HG03095 (cell line): ENCODE measurements around the gene QPRT.
"Not testable (repeated sequence)": the region's sequence is repeated elsewhere in the genome, so short reads cannot be mapped to it uniquely, and the experiment has no call there.

Experiments
- ATAC-seq: cut with Tn5 transposase; IDR thresholded peaks from one replicate; pipeline ENCODE4 v1.9.1; 2021; ENCODE audit warnings: moderate library complexity; ENCODE audit not compliant: unreplicated experiment

The QPRT gene

GRCh38 chr16:29689490-29690351 is 10.7 kb downstream of the QPRT start:
- ATAC-seq: not testable (repeated sequence)

- ATAC-seq: not testable (repeated sequence)
Measured at GRCh38 chr16:29692606-29693005, 13.6 kb downstream of the QPRT start.

- ATAC-seq: no peak
Measured at GRCh38 chr16:29694384-29695195, 15.6 kb downstream of the QPRT start.

- not testable (repeated sequence) for ATAC-seq
Measured at GRCh38 chr16:29695675-29696074, 16.7 kb downstream of the QPRT start.

GRCh38 chr16:29696881-29697331 is 17.9 kb downstream of the QPRT start:
- ATAC-seq: no peak

- no peak for ATAC-seq
Measured at GRCh38 chr16:29697391-29697790, 18.4 kb downstream of the QPRT start.

- no peak for ATAC-seq
Measured at GRCh38 chr16:29698042-29698441, 19.1 kb downstream of the QPRT start.

- ATAC-seq: no peak
Measured at GRCh38 chr16:29698484-29699323, 19.7 kb downstream of the QPRT start.

- ATAC-seq: no peak
Measured at GRCh38 chr16:29699324-29700219, 20.6 kb downstream of the QPRT start.

GRCh38 chr16:29700253-29700987 is 21.4 kb downstream of the QPRT start:
- no peak for ATAC-seq

GRCh38 chr16:29701214-29701555 is 22.2 kb downstream of the QPRT start:
- ATAC-seq: no peak

- peak; percentile 26 for ATAC-seq
Measured at GRCh38 chr16:29702269-29702668, 23.3 kb downstream of the QPRT start.

- no peak for ATAC-seq
Measured at GRCh38 chr16:29705030-29705429, 26.1 kb downstream of the QPRT start.

- ATAC-seq: not testable (repeated sequence)
Measured at GRCh38 chr16:29707160-29707559, 28.2 kb downstream of the QPRT start.

- no peak for ATAC-seq
Measured at GRCh38 chr16:29708917-29709600, 30.1 kb downstream of the QPRT start.

GRCh38 chr16:29709657-29710056 is 30.7 kb downstream of the QPRT start:
- not testable (repeated sequence) for ATAC-seq

GRCh38 chr16:29710227-29711219 is 31.5 kb downstream of the QPRT start:
- ATAC-seq: no peak

GRCh38 chr16:29712809-29713208 is 33.8 kb downstream of the QPRT start:
- ATAC-seq: no peak
